GM19239 (cell line): ENCODE results near the gene DLG2.
"Not testable (repeated sequence)": the region's sequence is repeated elsewhere in the genome, so short reads cannot be mapped to it uniquely, and the experiment has no call there.

Experiments used
- DNase-seq: peaks from one replicate; pipeline ENCODE4 v3.0.0; 2011; ENCODE audit warnings: low spot score; ENCODE audit not compliant: insufficient read length
- FAIRE-seq: peaks from 2 replicates; lab custom pipeline; 2011; peaks lifted over from hg19 to GRCh38; lab: Jason Lieb, UNC

Gene DLG2

DNA sequence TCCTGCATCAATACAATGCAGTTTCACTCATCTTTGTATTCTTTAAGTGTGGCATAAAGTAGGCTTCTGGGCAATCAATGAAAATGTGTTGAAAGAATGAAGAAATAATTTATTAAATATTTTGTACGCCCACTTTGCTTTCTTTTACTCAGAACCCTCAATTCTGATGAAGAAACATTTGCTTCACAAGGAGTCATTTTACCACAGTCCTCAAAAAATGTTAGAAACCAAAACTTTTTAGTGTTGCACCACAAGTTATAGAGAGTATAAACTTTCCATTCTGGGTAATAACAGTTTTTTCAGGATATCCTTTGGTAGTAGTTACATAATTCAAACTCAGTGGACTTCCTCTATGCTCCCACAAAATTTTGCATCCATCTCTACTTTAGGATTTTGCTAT, 360.5 kb downstream of the DLG2 start:
- DNase-seq (no peak), FAIRE-seq (no peak)

DNA sequence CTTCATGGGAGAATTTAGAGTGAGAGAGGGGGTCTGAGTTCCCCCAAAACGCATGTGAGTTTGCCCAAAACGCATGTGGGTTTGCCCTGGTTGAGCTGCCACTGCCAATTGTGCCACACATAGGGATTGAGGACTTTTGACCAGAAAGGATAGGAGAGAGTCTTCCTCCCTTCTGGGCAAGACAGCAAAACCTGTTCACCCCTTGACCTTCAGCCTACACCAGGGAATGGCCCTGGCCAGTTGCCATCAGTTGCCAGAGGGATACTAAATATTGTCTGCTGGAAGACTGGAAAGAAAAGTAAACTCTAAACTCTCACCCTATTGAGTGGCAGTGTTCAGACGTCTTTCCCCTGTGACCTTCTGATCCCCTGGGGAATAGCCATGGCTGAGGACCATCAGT, 363.8 kb downstream of the DLG2 start:
- no peak for DNase-seq
- no peak for FAIRE-seq

DNA sequence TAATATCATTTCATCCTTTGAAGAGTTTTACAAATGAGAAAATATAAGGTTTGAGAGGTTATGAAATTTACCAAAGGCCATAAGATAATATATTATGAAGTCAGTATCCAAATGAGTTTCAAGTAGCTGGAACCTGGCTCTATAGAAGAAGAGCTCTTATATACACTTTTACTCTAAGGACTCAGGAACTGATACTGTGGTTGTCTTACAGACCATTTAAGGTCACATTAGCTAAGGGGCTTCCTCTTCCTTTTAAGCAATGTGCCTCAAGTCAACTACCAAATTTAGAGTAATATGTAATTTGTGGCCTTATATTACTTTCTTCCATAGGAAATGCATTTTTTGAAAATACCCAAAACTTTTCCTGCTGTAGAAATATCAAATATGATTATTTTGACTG, 369.3 kb downstream of the DLG2 start:
- no peak for DNase-seq
- no peak for FAIRE-seq

DNA sequence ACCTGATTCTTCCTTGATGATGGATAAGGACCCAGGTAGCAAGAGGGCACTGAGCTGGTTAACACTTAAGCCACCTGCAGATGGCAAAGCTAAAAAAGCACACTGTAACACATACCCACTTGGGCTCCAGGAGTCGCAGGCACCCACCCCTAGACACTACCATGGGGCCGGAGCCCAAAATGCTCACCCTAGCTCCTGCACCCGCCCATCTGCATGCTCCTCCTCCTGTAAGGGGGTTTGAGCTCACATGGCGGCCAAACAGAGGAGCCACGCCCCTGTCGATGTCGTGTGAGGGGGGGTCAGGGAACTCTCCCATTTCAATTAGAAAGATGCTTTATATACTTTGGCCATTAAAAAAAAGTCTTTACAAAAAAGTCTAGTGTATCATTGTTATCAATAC, 370.7 kb downstream of the DLG2 start:
- no peak for DNase-seq
- FAIRE-seq = no peak

DNA sequence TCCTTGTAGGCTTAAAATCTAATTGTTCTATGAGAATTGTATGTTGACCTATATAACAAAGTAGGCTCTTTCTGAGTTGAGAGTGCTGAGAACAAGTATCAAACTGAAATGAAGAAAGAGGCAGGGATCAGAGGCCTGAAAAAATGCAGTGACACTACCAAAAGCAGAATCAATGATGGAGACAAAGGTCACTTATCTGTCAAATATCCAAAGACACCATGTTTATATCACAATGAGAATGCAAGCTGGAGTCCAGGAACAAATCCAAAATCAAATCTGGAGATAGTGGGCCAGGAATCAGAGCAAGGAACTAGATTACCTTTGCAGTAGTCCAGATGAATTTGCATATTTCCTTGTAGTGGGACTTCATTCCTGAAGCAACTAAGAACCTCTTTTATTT, 377.7 kb downstream of the DLG2 start:
- DNase-seq (no peak), FAIRE-seq (no peak)

DNA sequence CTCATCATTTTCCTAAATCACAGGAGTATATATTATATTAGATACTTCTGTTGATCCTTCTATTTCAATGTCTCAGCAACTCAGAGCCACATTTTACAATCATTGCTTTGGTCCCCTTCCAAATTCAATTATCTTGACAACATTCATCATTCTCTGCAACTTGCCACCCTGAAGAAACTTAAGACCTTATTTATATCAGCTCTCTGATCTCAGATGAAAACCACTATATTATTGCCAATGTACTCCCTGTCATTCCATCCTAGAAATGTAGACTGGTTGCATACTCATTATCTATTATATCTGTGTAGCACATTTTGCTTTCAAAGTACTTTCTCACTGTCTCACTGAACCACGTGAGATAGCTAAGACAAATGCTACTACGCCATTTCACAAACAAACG, 379.3 kb downstream of the DLG2 start:
- no peak for DNase-seq
- no peak for FAIRE-seq

DNA sequence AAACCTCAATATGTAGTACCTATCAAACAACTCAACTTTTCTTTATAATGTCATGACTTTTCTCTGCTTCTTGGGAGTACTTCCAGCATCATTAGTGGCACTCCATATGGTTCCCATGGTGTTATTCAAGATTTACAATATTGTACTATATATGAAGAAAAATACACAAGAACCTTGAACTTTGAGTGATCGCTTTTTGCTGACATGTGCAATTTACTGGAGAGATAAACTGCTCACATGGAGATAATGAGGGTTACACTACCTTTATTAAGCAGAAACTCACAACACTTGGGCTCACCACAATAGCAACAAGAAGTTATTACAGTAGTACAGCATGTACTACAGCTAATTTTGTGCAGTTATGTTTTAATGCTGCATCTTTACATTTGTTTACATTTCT, 388.2 kb downstream of the DLG2 start:
- FAIRE-seq (no peak), DNase-seq (no peak)

DNA sequence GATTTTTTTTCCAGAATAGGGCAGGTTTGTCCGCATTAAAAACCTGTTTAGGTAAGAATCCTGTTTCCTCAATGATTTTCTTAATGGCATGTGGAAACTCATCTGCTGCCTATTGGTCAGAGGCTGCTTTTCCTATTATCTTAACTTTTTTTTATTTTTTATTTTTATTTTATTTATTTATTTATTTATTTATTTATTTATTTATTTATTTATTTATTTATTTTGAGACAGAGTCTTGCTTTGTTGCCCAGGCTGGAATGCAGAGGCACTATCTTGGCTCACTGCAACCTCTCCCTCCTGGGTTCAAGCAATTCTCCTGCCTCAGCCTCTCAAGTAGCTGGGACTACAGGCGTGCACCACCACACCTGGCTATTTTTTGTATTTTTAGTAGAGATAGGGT, 389.1 kb downstream of the DLG2 start:
- not testable (repeated sequence) for DNase-seq, FAIRE-seq

DNA sequence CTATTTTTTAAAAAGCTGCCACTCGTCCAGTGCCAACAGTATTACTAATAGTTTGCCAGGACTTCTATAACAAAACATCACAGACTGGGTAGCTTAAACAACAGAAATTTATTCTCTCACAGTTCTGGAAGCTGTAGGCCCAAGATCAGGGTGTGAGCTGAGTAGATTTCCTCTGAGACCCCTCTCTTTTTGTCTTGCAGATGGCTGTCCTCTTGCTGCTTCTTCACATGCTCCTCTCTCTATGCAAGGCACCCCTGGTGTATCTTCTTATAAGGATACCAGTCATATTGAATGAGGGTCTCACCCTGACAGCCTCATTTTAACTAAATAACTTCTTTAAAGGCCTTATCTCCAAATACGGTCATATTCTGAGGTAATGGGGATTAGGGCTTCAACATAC, 390.9 kb downstream of the DLG2 start:
- DNase-seq = no peak
- no peak for FAIRE-seq

DNA sequence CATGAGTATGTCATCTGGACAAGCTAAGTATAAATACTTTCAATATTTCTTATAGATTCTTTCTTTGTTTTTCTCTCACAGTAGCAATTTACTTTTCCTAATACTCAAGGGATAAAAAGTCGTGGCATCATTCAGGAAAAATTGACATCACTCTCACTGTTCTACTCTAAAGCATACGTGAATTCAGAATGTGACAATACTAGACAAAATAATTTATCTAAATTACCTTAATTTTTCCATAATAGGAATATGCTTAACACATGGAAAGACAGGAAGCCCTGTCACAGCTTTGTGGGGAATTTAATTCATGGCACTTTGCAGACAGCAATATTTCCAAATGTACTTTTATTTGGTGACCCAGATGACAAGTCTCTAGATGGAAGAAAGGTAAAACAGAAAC, 394.6 kb downstream of the DLG2 start:
- DNase-seq (no peak), FAIRE-seq (no peak)

DNA sequence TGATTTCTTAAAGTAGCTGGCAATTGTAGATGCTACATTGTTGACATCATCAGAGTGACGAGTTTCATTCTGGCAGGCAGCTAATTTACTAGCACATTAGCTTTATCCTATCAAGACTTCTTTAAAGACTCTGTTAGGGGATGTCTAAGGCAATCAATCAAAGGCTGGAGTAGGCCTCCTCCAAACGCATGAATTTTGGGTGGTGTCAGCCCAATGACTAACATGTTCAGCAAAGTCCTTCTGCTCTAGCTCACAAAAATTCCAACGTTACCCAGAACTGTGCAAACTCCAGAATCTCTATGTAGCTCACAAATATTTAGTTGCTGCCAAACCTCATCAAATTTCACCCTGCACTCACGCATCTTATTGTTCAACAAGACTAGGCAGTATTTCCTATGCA, 395.6 kb downstream of the DLG2 start:
- DNase-seq = no peak
- FAIRE-seq = no peak

DNA sequence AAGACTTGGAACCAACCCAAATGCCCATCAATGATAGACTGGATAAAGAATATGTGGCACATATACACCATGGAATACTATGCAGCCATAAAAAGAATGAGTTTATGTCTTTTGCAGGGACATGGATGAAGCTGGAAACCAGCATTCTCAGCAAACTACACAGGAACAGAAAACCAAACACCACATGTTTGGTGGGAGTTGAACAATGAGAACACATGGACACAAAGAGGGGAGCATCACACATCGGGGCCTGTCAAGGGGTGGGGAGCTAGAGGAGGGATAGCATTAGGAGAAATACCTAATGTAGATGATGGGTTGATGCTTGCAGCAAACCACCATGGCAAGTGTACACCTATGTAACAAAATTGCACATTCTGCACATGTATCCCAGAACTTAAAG, 397.4 kb downstream of the DLG2 start:
- not testable (repeated sequence) for FAIRE-seq, DNase-seq

DNA sequence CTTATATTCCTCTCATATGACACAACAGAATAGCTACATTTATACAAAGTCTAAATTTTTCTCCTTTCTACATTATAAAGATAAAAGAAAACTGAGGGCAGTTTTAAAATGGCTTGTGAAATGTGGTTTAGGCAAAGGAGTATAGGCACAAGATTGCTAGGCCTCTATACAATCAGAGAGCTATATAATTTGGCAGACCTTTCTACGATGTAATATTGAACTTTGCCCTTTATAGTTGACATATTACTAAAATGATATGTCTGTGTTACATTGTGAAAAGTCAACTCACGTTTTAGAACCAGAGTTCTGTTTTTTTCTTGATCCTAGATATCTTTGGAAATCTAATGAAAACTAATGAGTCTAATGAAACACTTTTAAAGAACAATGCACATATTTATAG, 430.2 kb downstream of the DLG2 start:
- DNase-seq (no peak), FAIRE-seq (no peak)

DNA sequence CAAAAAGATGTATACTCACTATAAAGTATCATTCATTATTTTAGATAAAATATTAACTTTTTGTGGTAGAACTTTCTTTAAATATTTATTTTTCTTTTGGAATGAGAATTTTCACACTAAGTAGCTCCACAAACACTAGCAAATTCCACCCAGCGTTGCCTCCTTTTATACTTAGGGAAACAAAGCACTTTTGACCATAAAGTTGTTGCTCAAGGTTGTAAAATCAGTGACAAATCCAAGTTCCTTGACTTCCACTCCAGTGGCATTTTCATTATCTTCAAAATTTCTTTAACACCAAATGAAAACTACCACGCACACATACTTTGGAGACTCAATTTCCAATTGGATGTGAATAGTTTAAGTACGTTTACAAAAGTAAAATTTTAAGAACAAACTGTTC, 431.2 kb downstream of the DLG2 start:
- DNase-seq (no peak), FAIRE-seq (no peak)

DNA sequence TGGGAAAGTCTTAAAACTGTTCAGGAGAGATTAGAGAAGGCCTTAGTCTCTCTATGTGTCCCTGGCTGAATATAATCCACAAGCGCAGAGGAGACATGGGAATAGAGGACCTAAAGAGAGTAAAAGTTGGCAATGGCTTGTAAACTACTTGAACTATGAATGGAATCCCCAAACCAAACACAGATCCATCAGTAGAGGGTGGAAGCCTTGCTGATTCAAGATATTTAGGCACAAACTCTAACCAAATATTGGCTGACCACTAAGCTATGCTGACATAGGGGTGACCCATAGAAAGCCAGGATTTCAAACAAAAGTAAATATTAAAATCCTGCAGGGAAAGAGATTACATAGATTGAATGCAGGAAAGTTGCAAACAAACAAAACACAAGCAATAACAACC, 439.2 kb downstream of the DLG2 start:
- DNase-seq = no peak
- FAIRE-seq = no peak

DNA sequence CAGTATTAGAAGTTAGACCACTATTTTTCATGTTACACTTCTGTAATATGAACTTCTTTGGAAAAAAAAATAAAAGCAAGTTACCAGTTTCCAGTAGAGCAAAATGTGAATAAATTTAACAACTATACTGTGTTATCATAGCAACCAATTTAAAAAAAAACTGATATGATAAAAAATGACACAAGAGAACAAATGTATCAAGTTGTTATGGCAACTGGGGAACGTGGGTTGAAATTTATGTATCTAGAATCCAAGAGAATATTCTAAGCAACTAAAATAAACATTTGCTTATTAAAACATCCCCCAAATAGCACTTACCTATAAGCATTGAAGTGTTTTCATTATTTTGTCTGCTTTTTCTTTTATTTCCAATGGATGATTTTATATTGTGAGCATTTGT, 442.4 kb downstream of the DLG2 start:
- DNase-seq = no peak
- FAIRE-seq = no peak

DNA sequence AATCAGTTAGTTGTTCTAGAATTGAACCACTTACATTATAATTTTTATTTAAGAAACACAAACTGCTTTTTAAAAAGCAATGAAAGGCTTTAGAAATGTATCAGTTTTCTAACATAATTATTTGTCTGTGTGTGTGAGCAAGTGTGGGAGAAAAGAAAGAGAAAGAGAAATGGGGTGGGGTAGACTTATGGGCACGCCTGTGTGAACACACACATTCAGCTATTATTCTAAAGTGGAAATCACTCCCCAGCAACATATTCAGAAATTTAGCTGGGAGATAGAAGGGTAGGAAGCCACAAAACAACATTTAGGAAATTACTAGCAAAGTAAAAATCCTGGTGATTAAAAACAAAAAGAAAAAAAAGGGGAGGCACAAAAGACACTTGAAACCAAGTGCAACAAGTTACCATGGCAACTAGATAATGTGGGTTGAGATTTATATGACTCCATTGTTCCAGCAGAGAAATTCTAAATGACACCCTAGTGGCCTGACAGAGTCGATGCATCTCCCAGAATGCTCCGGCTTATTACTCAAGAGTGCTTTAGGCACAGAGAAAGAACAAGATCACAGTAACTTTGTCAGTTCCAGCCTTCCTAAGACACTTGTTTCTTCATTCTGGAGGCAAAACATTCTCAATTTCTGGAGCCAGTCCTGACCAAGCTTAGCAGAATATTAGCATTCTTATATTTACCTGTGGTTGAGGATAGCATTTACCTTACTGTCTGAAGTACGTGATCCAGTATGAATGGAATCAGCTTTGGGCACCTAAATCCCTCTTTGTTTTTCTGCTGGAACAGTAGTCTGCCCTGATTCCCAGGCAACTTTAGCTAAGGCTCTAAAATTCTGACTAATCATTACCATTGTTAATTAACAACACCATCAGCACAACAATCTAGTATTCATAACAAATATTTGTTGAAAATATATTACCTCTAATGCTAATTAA, 444.4 kb downstream of the DLG2 start:
- no peak for DNase-seq
- peak; percentile 35 for FAIRE-seq

DNA sequence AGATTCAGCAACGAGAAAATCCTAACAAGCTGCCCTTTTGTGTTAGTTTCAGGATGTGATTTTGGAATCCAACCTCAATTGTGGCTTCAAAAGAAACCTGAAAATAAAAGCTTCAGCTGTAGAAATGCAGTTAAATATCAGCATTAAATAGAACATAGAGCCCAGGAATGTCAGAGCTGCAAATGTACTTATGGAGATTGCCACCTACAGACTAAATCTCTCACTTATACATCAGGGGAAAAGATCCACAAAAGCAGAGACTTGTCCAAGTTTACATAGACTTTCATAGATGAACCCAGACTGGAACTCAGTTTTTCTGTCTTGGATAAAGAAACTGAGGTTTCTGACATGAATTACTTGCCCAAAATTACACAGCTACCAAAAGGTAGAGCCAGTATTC, 446.6 kb downstream of the DLG2 start:
- DNase-seq = no peak
- no peak for FAIRE-seq

DNA sequence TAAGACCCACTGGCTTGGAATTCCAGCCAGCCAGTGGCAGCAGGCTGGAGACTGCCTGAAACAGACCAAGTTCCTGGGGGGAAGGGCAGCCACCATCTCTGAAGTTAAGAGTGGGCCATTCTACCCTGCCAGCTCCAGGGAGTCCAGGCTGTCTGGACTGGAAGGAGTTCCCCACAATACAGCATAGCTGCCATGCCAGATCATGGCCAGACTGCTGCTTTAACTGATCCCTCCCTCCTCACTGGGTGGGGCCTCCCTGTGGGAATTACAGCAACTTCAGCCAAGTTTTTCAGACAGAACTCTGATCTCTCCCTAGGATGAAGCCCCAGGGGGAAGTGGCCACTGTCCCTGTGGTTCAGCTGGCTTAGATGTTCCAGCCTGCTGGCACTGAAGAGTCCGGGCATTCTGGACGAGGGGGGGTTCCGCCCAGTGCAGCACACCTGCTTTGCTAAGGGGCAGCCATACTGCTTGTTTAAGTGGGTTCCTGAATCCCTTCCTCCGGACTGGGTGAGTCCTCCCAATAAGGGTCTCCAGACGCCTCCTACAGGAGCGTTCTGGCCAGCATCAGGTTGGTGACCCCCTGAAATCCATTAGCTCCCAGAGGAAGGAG, 455.4 kb downstream of the DLG2 start:
- FAIRE-seq (no peak), DNase-seq (no peak)

DNA sequence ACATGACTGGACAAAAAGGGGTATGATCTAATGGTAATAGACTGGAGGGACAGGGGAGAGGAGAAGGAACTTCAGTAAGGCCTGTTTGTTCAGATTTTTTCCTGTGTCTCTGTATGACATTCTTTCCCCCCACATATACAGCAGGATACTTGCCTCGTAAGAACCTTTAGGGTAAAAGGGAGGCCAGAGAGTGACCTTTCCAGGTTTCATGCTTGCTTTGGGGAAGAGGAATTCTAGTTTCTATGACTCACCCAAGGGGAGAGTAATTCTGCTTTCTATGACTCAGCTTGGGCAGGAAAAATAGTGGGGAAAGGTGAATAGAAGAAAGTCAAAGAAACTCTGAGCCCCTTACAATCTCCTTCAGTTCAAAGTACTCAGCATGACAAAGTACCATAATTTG, 457.0 kb downstream of the DLG2 start:
- FAIRE-seq = no peak
- no peak for DNase-seq

DNA sequence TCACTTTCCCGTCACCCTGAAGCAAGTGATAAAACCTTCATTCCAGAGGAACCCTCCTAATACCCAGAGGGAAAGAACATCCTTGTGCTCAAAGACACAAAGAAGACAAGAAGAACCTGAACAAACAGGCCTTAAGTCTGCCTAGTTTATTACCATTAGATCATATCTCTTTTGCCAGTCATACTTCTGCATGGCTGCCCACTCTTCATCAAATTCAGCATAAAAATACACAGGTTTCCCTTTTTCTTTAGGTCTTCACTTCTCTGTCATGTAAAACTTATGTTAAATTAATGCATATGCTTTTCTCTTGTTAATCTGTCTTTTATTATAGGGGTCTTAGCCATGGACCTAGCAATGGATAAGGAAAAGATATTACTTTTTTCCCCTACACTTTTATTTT, 459.7 kb downstream of the DLG2 start:
- FAIRE-seq (no peak), DNase-seq (no peak)

DNA sequence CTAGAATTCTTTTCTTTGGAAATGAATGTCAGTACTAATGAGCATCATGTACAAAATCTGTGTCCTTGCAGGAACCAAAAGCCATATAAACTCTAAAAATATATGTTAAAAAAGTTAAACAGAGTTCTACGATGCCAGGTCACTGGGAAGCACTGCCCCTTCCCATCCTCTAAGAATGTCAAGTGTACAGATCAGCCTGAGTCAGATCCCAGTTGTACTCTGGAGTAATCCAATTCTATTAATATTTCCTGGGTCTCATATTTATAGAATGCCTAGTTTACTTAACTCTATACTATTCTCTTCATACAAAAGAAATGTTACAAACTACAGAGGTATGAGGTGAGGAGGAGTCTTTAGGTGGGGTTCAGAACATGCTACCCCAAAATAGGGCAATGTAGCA, 460.1 kb downstream of the DLG2 start:
- no peak for DNase-seq
- FAIRE-seq = no peak
